NB4 (cell line): ENCODE measurements around the gene CPEB2.

Experiments
- MAX ChIP-seq: IDR thresholded peaks from 2 replicates; pipeline ENCODE4 v1.6.1; 2011; ENCODE audit warnings: low read depth, low read length
- MYC ChIP-seq: IDR thresholded peaks from 2 replicates; pipeline ENCODE4 v1.6.1; 2011; ENCODE audit warnings: low read depth, low read length
- TF ChIP-seq, protein P1 (sequence below): IDR thresholded peaks from one replicate; pipeline ENCODE4 v1.5.1; 2012; ENCODE audit warnings: low read depth, low read length

DNA sequence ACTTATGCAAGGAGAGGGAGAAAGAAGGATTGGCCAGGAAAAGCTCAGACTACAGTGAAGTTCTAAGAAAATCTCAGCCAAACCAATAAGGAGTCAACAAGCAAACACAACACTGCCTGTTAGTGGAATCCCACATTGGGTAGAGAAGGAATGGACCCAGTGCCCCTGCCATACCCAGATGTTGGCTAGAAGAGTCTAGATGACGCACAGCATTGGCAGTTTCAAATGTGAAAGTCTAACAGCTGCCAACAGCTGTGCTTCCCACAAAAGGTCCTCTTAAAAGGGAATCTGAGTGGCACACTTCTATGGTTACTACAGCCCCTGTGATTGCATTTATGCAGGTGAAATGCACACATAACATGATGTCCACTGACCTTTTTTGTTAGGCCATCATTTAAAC lies 37.2 kb upstream of the CPEB2 start:
- TF ChIP-seq, protein P1, sequence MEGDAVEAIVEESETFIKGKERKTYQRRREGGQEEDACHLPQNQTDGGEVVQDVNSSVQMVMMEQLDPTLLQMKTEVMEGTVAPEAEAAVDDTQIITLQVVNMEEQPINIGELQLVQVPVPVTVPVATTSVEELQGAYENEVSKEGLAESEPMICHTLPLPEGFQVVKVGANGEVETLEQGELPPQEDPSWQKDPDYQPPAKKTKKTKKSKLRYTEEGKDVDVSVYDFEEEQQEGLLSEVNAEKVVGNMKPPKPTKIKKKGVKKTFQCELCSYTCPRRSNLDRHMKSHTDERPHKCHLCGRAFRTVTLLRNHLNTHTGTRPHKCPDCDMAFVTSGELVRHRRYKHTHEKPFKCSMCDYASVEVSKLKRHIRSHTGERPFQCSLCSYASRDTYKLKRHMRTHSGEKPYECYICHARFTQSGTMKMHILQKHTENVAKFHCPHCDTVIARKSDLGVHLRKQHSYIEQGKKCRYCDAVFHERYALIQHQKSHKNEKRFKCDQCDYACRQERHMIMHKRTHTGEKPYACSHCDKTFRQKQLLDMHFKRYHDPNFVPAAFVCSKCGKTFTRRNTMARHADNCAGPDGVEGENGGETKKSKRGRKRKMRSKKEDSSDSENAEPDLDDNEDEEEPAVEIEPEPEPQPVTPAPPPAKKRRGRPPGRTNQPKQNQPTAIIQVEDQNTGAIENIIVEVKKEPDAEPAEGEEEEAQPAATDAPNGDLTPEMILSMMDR = no peak
- TF ChIP-seq MAX (no peak), MYC (no peak)
